HG03571 (cell line): Measurements from ENCODE around the gene USP7.
A peak's percentile ranks its signal among the peaks of the same experiment; 100 is the strongest.

Experiments
- ATAC-seq: cut with Tn5 transposase; IDR thresholded peaks from one replicate; pipeline ENCODE4 v1.9.1; 2021; ENCODE audit not compliant: unreplicated experiment

The USP7 gene

GRCh38 chr16:8953064-8953463 is 10.6 kb downstream of the USP7 start:
- ATAC-seq = no peak

DNA sequence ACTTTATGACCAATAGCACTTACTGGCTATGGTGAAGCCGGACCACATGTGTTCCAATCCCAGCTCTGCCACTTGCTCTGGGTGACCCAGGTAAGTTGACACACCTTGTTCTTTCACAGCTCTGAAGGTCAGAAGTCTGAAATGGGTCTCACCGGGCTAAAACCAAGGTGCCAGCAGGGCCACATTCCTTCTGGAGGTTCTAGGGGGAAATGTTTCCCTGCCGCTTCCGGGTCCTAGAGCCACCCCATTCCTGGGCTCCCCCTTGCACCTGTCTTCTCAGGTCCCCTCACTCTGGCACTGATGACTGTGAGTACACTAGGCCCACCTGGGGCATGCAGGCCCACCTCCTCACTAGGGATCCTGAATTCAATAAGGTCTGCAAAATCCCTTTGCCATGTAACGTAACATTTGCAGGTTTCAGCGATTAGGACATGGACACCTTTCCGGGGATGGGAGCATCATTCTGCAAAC is 11.4 kb downstream of the USP7 start:
- ATAC-seq = no peak

DNA sequence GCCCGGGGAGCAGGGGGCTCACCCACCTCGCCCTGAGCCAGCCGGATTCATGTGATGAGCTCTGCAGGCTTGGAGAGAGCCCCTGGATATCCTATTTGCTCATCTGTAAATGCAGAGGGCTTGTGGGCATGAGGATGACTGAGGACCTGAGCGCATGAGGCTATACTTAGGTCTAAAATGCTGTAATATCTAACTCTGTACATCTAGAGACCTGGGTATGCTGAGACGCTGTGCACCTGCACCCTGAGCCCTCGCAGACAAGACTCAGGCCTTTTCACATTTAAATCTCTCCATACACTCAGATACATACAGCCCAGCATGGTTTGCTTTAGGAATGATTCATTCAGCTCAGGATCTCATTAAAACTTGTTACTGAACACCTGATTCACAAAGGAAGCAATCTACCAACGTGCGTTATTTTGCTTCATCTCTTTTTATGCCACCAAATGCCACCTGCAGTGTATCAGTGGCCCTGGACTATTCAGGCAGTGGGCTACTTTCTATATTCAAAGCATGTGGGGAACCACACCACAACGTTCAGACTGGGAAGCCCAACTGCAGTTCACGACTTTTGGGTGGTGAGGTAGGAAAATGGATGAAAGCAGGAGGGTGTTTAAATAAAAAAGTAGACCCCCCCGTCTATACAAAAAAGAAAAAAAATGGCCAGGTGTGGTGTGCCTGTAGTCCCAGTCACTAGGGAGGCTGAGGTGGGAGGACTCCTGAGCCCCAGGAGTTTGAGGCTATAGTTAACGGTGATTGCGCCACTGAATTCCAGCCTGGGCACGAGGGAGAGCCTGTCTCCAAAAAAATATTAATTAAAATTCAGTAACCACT is 12.0 kb downstream of the USP7 start:
- no peak for ATAC-seq

DNA sequence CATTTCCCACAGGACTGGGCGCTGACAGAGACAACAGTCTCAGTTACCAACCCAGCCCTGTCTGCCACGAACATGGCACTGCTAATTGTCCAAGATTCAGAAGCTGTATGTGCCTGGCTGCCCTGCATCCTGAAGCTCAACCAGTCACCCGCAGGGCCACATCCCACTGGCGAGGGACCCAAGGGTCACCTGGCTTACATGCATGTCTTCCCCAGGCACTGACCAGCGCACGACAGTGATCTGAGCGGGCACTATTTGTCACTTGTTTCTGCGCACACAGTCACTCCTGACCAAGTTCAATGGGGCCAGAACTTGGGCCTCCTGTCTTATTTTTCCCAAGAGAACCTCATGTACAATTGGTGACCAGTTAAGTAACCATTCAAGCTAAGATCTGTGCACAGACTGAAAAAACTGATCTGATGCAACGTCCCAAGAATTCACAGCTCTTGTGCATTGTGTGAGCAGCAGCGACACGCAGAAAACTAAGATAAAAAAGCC is 13.1 kb downstream of the USP7 start:
- ATAC-seq = no peak

DNA sequence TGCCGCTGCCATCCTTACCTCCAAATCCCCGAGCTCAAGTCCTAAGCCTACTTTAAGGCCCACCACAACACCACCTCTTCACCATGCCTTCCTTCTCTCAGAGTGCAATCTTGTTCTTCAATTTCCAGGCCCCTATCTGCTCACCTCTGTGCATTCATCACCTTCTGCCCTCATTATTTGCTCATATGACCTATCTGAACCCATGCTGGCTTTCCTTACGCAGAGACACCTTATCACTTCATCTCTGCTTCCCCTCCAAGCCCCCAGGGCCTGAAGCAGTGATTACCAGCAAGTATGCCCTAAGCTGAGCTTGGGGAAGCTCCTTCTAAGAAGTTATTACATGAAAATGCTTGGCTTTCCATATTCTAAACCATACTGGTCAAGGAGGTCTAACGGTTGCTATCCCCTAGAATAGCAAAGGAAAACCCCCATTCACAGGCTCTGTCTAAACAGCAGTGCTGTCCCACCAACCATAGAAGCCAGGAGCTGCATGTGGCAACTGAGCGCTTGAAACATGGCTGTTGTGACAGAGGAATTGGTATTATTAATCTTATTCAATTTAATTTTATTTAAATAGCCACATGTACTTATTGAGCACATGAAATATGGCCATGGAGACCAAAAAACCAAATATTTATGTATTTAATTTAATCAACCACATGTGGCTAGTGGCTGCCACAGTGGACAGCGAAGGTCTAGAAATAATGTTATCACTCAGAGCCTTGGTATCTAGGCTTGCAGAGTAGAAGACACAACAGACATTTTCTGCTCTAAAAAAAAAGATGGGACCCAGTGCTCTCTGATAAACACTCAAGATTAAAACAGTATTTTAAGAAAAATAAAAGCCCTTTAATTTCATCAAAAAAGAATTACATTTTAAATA is 13.9 kb downstream of the USP7 start:
- ATAC-seq = no peak

GRCh38 chr16:8948831-8949230 is 14.9 kb downstream of the USP7 start:
- ATAC-seq = no peak

GRCh38 chr16:8948069-8948593 is 15.6 kb downstream of the USP7 start:
- ATAC-seq = no peak

- no peak for ATAC-seq
Observed at GRCh38 chr16:8946544-8946943, 17.2 kb downstream of the USP7 start.

DNA sequence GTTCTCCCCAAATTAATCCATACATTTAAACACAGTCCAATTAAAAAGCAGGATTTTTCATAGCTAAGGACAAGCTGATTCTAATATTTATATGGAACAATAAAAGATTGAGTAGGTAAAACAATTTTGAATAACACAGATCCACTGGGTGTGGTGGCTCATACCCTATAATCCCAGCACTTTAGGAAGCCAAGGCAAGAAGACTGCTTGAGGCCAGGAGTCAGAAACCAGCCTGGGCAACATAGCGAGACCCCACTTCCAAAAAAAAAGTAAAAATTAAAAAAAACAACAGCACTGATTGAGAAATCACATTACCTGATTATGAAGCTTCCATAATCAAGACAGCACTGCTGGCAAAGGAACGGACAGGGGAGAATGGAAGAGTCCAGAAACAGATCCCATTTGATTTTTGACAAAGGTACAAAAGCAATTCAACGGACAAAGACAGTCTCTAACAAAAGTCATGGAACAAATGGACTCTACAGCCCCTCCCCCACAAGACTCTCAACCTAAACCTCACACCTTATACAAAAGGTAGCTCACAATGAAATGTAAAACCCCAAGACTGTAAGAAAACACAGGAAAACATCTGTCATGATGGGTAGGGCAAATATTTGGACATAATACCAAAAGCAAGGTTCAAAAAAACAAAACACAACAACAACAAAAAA is 17.9 kb downstream of the USP7 start:
- no peak for ATAC-seq

DNA sequence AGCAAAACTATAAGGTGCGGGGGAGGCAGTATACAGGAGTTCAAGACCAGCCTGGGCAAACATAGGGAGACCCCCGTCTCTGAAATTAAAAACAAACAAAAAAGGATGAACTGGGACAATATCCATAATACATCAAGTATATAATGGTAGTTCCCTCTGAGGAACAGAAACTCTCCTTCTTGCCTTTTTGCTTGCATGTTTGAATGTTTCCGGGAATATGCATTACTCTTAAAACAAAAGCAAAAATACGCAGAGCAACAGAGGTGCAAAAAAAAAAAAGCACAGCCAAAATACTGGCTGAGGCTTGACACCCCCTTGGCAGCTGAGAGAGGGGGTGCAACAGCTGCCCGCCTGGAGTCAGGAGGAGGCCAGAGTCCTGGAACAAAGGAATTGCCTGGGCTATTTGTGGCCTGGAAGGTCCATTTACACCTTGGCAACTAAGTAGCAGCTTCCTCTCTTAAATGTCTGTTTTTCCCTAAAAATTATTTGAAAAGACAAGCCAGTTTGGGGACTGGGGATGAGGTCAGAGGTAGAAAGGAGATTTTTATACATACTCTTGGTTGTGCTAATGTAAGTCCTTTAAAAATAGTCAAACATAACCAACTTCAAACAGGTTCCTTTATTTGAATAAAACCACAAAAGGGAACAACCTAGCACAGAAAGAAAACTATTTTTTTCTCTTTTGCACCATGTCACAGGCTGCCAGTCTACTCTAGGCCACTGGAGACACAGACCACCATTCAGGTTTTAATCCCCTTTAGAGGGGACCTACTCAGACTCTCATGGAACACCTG is 19.5 kb downstream of the USP7 start:
- ATAC-seq = peak; percentile 72

DNA sequence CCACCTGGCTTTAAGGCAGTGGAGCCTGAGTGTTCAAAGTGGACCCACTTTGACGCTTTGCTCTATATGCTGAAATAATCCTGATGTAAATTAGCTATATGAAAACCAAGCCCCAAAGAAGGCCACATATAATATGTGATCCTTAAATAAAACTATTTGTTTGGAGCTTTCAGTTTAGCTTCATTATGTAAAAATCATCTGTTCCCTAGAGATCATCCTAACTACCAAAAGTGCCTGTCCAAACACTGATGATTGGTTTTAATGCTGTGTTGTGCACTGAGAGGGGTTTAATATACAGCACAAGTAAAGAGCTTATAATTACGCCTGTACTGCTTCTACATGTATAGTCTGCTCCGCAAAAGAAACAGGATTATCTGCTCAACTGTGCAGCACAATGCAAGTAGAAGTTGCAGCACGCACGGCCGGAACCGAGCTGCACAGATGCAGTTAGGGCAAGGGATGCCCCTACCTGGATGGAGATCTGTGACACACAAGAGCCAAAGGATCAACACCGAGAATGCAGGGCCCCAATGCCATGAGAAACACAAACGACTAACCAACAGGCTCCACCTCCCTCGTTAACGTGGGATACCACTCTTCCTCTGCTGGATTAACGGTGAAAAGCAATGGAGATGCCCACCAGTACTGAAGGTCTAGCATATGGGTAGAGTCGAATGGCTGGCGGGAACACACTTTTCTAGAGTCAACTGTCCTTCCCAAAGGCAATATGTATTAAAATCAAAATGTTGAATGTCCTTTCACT is 20.5 kb downstream of the USP7 start:
- ATAC-seq = no peak

DNA sequence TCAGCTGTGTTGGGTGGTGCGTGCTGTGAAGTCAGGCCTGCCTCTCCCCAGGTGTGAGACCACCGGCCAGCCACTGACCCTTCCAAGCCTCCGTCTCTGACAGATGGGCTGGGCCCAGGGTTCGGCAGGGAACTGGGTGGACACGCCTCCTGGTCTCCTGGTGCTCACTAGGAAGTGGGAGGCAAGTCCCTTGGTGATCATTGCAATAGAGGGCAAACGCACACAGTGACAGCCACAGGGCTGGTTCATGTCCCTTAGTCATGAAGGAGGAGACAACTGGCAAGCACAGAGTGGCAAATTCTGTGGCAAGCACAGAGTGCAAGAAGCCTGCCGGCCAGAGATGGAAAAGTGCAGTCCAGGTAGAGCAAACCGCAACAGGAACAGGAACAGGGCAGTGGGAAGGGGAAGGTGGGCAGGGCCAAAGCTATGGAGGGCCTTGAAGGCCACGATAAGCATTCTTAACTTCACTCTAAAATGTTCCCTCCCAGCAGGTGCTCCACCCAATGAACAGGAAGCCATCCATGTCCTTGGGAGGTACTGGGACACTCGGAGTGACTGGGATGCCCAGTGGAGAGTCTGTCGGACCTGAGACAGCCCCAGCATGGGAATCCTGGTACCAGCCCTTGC is 21.9 kb downstream of the USP7 start:
- no peak for ATAC-seq

GRCh38 chr16:8937803-8938202 is 25.9 kb downstream of the USP7 start:
- no peak for ATAC-seq

DNA sequence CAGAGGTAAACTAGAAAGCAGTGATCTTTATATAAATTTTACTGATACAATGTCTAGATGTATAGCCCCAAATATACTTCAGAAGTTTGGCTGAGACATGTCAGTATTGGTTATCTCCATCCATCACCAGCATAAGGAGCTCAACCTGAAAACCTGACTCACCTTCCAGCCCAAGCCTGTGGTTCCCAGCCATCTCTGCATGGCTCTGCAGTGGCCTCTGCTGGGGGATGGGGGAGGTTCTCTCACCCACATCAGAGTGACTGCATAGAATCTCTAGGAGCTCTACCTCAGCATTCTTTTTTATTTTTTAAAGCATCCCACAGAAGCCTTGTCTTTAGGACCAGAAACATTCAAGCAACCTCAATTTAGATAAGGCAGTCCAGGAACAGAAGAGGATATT is 27.3 kb downstream of the USP7 start:
- peak; percentile 75 for ATAC-seq

DNA sequence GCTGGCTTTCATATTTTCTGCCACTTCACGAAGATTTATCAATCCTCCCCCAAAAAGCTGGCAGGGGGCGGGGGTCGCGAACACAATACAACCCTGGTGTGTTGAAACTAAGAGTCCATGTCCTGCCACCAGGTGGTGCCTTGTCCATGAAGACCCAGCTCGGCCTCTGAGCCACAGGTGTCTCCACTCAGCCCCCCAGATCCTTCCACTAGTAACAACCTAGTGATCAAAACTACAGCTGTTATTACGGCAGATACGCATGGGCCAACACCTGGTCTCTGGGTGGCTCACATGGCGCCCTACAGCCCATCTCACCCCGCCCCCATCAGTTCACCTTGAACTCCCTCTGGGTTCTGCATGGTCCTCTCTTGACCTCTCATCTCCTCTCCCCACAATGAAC is 27.7 kb downstream of the USP7 start:
- peak; percentile 18 for ATAC-seq

- ATAC-seq = no peak
Observed at GRCh38 chr16:8934601-8935000, 29.1 kb downstream of the USP7 start.

DNA sequence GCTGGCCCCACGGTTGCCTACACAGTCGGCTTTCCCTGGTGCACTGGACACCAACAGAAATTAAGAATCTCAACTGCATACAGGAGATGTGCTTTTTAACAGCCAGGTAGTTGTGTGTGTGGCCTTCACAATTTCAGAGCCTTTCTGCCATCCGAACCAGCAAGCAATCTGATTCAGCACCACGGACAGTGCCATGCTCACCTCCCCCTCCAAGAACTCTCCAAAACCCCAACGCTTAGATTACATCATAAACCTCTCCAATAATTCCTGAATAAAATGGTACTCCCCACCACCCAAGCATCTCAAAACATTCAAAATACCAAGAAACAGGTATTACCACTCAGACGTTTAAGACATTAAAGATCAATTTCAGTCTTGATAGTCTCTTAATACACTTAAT is 31.8 kb downstream of the USP7 start:
- no peak for ATAC-seq

DNA sequence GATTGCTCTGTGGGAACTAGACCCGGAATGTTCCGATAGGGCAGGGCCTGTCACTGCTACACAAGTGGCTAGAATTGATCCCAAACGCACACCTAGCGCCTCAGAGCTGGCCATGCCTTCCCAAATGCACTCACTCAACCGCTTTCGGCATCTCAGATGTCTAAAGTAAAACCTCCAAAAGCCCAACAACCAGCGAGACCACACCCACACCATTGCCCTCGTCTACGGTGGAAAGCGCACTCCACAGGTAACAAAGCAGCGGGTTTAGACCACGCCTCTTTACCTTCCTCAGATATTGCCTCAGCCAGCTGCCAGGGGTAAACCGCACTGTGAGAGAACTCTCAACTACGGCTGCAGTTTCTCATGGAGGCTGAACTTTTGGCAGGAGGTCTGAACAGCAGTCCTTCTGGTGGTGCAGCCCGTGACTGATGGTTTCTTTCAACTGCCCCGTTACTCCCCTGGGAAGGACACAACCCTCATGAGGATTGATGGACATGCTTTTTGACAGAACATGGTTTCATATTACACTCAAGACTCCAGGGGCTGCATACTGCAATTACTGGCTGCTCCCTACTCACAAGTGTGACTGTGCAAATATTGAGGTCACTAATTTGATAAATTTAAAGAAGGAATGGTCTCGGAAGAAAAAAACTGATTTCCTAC is 34.5 kb downstream of the USP7 start:
- no peak for ATAC-seq
